Gastroesophageal sphincter (tissue), 3 donors: Measurements from ENCODE around the gene SPINK14.

ENCODE experiments used
- EP300 ChIP-seq: sonication (generic); formaldehyde crosslinking; IDR thresholded peaks from one replicate; pipeline ENCODE4 v1.6.1; 2017; ENCODE audit warnings: antibody characterized with exemption, mild to moderate bottlenecking
- POLR2A ChIP-seq, 2 donors: fragments of 450-650 bp; IDR thresholded peaks; one replicate each; pipeline ENCODE4 v1.6.1; 2017; ENCODE audit warnings: antibody characterized with exemption in 2 of 2, mild to moderate bottlenecking in 2 of 2, moderate library complexity in 1 of 2
- POLR2AphosphoS5 ChIP-seq: sonication (generic); formaldehyde crosslinking; IDR thresholded peaks from one replicate; pipeline ENCODE4 v1.6.1; 2017; ENCODE audit warnings: antibody characterized with exemption
- TF ChIP-seq, protein P1 (sequence below), 4 experiments: fragments of 200-600 bp in 2 of 4; fragments of 450-650 bp in 2 of 4; sonication (generic) in 1 of 4; IDR thresholded peaks; one replicate each; pipeline ENCODE4 v1.5.1; 2017 to 2019; ENCODE audit warnings: antibody characterized with exemption in 4 of 4, mild to moderate bottlenecking in 2 of 4, moderate library complexity in 2 of 4

DNA sequence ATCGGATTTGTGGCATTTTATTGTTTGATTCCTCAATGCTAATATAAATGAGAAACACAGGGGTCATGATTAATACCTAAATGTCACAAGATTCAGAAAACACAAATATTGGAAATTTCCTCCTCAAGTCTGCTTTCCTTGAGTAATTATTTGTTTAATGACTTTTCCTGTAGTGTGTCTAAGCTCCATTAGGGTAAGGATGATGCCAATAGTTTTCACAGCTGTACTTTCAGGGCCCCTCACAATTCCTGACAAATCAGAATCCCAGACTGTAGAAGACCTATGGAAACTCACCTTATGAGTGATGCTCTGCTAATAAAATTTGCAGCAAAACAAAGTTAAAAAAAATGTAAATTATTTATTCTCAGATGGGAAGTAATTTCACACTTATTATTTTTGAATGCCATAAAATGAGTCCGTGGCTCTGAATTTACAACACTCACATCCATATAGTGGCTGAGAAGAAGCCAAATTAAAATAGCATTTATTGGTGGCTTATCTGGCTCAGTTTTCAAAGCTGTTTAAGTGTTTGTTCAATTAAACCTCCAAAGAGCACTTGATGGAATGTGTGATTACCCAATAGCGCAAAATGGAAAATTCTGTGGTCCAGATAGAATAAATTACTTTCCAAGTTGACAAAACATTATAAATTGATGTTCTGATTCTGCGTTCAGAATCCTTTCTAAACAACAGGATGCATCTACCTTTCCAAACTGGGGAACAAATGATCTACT, 1.6 kb upstream of the SPINK14 start:
- TF ChIP-seq, protein P1, sequence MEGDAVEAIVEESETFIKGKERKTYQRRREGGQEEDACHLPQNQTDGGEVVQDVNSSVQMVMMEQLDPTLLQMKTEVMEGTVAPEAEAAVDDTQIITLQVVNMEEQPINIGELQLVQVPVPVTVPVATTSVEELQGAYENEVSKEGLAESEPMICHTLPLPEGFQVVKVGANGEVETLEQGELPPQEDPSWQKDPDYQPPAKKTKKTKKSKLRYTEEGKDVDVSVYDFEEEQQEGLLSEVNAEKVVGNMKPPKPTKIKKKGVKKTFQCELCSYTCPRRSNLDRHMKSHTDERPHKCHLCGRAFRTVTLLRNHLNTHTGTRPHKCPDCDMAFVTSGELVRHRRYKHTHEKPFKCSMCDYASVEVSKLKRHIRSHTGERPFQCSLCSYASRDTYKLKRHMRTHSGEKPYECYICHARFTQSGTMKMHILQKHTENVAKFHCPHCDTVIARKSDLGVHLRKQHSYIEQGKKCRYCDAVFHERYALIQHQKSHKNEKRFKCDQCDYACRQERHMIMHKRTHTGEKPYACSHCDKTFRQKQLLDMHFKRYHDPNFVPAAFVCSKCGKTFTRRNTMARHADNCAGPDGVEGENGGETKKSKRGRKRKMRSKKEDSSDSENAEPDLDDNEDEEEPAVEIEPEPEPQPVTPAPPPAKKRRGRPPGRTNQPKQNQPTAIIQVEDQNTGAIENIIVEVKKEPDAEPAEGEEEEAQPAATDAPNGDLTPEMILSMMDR (IDR thresholded peaks at IDR 0.05): no peak
- TF ChIP-seq EP300 (no peak), POLR2A (IDR thresholded peaks at IDR 0.05) (no peak), POLR2AphosphoS5 (no peak)
